H1 (cell line): ENCODE results near the gene CCDC13. TPM values are rescaled to one million over a fixed set of nuclear protein-coding genes. Genes with fewer than 3 reads are reported as not detected.

Experiments
- CTCF ChIA-PET: fragments of 300-600 bp; sonication (Branson Sonifier 250); formaldehyde crosslinking; loops from one replicate; lab custom pipeline; 2021; ENCODE audit not compliant: partially characterized antibody; lab: Charles Lee
- POLR2A ChIA-PET: fragments of 300-600 bp; sonication (Branson Sonifier 250); formaldehyde crosslinking; loops from one replicate; lab custom pipeline; 2021; ENCODE audit warnings: inconsistent platforms; ENCODE audit not compliant: partially characterized antibody; lab: Charles Lee
- DNase-seq, 2 experiments: peaks; one replicate each; pipeline versions ENCODE4 v3.0.0 to v3.0.0-alpha.2; 2010 to 2022; ENCODE audit warnings: low spot score in 2 of 2, low read depth in 1 of 2, mixed read lengths in 1 of 2
- FAIRE-seq: peaks from 2 replicates; lab custom pipeline; 2011; peaks lifted over from hg19 to GRCh38; lab: Jason Lieb, UNC
- H2AFZ ChIP-seq: 2 replicates; pipeline ENCODE4 v1.8.1; 2012; ENCODE audit warnings: low read length, inconsistent platforms
- H2AK5ac ChIP-seq: 2 replicates; pipeline ENCODE4 v1.6.1; 2013; ENCODE audit warnings: low read depth, low read length
- H2BK120ac ChIP-seq: replicated peaks from 2 replicates; pipeline ENCODE3; 2013; ENCODE audit warnings: low read depth, low read length, inconsistent platforms
- H2BK12ac ChIP-seq: 2 replicates; pipeline ENCODE4 v1.6.1; 2013; ENCODE audit warnings: low read depth, low read length
- H2BK15ac ChIP-seq: 2 replicates; pipeline ENCODE4 v1.6.1; 2013; ENCODE audit warnings: low read length
- H2BK20ac ChIP-seq: 2 replicates; pipeline ENCODE4 v1.6.1; 2013; ENCODE audit warnings: low read length
- H2BK5ac ChIP-seq: 2 replicates; pipeline ENCODE4 v1.6.1; 2013; ENCODE audit warnings: low read depth, low read length
- H3K14ac ChIP-seq: 2 replicates; pipeline ENCODE4 v1.6.1; 2013; ENCODE audit warnings: inconsistent platforms; ENCODE audit not compliant: insufficient read length
- H3K18ac ChIP-seq: 2 replicates; pipeline ENCODE4 v1.6.1; 2013; ENCODE audit warnings: low read length; ENCODE audit errors: extremely low read depth
- H3K23ac ChIP-seq: 2 replicates; pipeline ENCODE4 v1.6.1; 2013; ENCODE audit warnings: inconsistent platforms; ENCODE audit not compliant: insufficient read length
- H3K23me2 ChIP-seq: 2 replicates; pipeline ENCODE4 v1.6.1; 2013; ENCODE audit warnings: low read depth, low read length
- H3K27ac ChIP-seq: 2 replicates; pipeline ENCODE4 v1.6.1; 2011; ENCODE audit warnings: low read depth, low read length, inconsistent platforms
- H3K27me3 ChIP-seq, 4 experiments: replicated peaks in 1 of 4; 1 replicate in 1 of 4; 2 replicates in 3 of 4; pipeline versions ENCODE4 v1.6.1 to v1.8.1; 2011 to 2013; ENCODE audit warnings: low read length in 3 of 4, mild to moderate bottlenecking in 3 of 4, inconsistent platforms in 2 of 4, mixed read lengths in 2 of 4, moderate library complexity in 1 of 4; ENCODE audit not compliant: control insufficient read depth in 3 of 4, insufficient read depth in 3 of 4; ENCODE audit errors: extremely low read depth in 1 of 4
- H3K36me3 ChIP-seq, 4 experiments: 2 replicates each; pipeline versions ENCODE4 v1.6.1 to v1.8.1; 2011 to 2013; ENCODE audit warnings: mild to moderate bottlenecking in 4 of 4, low read length in 3 of 4, moderate library complexity in 2 of 4, control low read depth in 1 of 4, inconsistent platforms in 1 of 4; ENCODE audit not compliant: insufficient read depth in 4 of 4, control insufficient read depth in 2 of 4
- H3K4ac ChIP-seq: replicated peaks from 2 replicates; pipeline ENCODE3; 2013; ENCODE audit warnings: low read length, low read depth, mixed read lengths, inconsistent platforms; ENCODE audit not compliant: insufficient read length
- H3K4me1 ChIP-seq, 4 experiments: replicated peaks in 1 of 4; 1 replicate in 1 of 4; 2 replicates in 3 of 4; pipeline versions ENCODE4 v1.6.1 to v1.8.1; 2011 to 2013; ENCODE audit warnings: low read length in 3 of 4, inconsistent platforms in 2 of 4, mixed read lengths in 1 of 4; ENCODE audit not compliant: insufficient read depth in 4 of 4, control insufficient read depth in 3 of 4
- H3K4me2 ChIP-seq, 2 experiments: 2 replicates each; pipeline versions ENCODE4 v1.6.1 to v1.8.1; 2011 to 2013; ENCODE audit warnings: low read depth in 2 of 2, low read length in 2 of 2, control low read depth in 1 of 2, inconsistent platforms in 1 of 2, mild to moderate bottlenecking in 1 of 2; ENCODE audit not compliant: insufficient read depth in 1 of 2
- H3K4me3 ChIP-seq, 4 experiments: fragments of 200-600, 300-600 bp in 1 of 4; sonication (generic), shearing (Covaris generic), sonication (Bioruptor Twin) in 1 of 4; 2 replicates each; pipeline versions ENCODE4 v1.5.1 to v1.8.1; 2011 to 2016; ENCODE audit warnings: low read length in 4 of 4, low read depth in 3 of 4, control low read depth in 2 of 4, inconsistent platforms in 2 of 4, mild to moderate bottlenecking in 2 of 4, mixed read lengths in 1 of 4, moderate library complexity in 1 of 4; ENCODE audit not compliant: insufficient read depth in 2 of 4; ENCODE audit errors: extremely low read depth in 1 of 4
- H3K56ac ChIP-seq: replicated peaks from 2 replicates; pipeline ENCODE3; 2013; ENCODE audit warnings: low read depth, mild to moderate bottlenecking, mixed read lengths, low read length, inconsistent platforms; ENCODE audit not compliant: insufficient read length
- H3K79me1 ChIP-seq: 2 replicates; pipeline ENCODE4 v1.6.1; 2013; ENCODE audit warnings: low read depth, low read length, control low read depth
- H3K79me2 ChIP-seq, 2 experiments: 2 replicates each; pipeline versions ENCODE4 v1.6.1 to v1.8.1; 2012 to 2013; ENCODE audit warnings: low read length in 2 of 2, mild to moderate bottlenecking in 2 of 2, inconsistent platforms in 1 of 2; ENCODE audit not compliant: insufficient read depth in 2 of 2, control insufficient read depth in 1 of 2
- H3K9ac ChIP-seq, 4 experiments: replicated peaks in 1 of 4; 1 replicate in 1 of 4; 2 replicates in 3 of 4; pipeline versions ENCODE4 v1.6.1 to v1.8.1; 2011 to 2013; ENCODE audit warnings: low read depth in 3 of 4, low read length in 3 of 4, control low read depth in 2 of 4, mild to moderate bottlenecking in 2 of 4, moderate library complexity in 2 of 4, inconsistent platforms in 1 of 4; ENCODE audit errors: extremely low read depth in 1 of 4
- H3K9me3 ChIP-seq, 2 experiments: 2 replicates each; pipeline versions ENCODE4 v1.6.1 to v1.8.1; 2012 to 2013; ENCODE audit warnings: mild to moderate bottlenecking in 2 of 2, moderate library complexity in 2 of 2, control low read depth in 1 of 2, inconsistent platforms in 1 of 2, low read depth in 1 of 2, low read length in 1 of 2, mixed read lengths in 1 of 2; ENCODE audit not compliant: insufficient read depth in 2 of 2
- H4K20me1 ChIP-seq, 2 experiments: replicated peaks in 1 of 2; 2 replicates each; pipeline versions ENCODE3 to v1.8.1; 2011 to 2013; ENCODE audit warnings: inconsistent platforms in 2 of 2, low read length in 2 of 2, mild to moderate bottlenecking in 1 of 2; ENCODE audit not compliant: insufficient read depth in 2 of 2, control insufficient read depth in 1 of 2
- H4K5ac ChIP-seq: 2 replicates; pipeline ENCODE4 v1.6.1; 2013; ENCODE audit warnings: low read length, low read depth, mixed read lengths, inconsistent platforms; ENCODE audit not compliant: insufficient read length
- H4K8ac ChIP-seq: 2 replicates; pipeline ENCODE4 v1.8.0; 2013; ENCODE audit warnings: mild to moderate bottlenecking, moderate library complexity, low read length, inconsistent platforms; ENCODE audit not compliant: insufficient read depth; ENCODE audit errors: extremely low read depth
- H4K91ac ChIP-seq: replicated peaks from 2 replicates; pipeline ENCODE3; 2013; ENCODE audit warnings: low read length, mixed read lengths, inconsistent platforms; ENCODE audit not compliant: insufficient read length
- BACH1 ChIP-seq: IDR thresholded peaks from 2 replicates; pipeline ENCODE4 v1.6.1; 2012; ENCODE audit warnings: low read length, improper control_type of control experiment
- CBX8 ChIP-seq: fragments of 300-800, 300-1000 bp; sonication (generic); IDR thresholded peaks from 2 replicates; pipeline ENCODE4 v1.7.1; 2016; ENCODE audit warnings: low read depth, low read length, borderline replicate concordance
- KDM4A ChIP-seq: IDR thresholded peaks from one replicate; pipeline ENCODE4 v1.7.1; 2012; ENCODE audit warnings: low read depth, mild to moderate bottlenecking, moderate library complexity, low read length, inconsistent platforms; ENCODE audit not compliant: severe bottlenecking
- MAFK ChIP-seq: IDR thresholded peaks from 2 replicates; pipeline ENCODE4 v1.6.1; 2012; ENCODE audit warnings: low read depth, mild to moderate bottlenecking, improper control_type of control experiment, low read length
- RBBP5 ChIP-seq: IDR thresholded peaks from 2 replicates; pipeline ENCODE4 v1.7.1; 2012; ENCODE audit warnings: low read depth, mild to moderate bottlenecking, inconsistent platforms, low read length, moderate library complexity, borderline replicate concordance
- RNF2 ChIP-seq: fragments of 200-900, 300-1000 bp; sonication (generic); IDR thresholded peaks from 2 replicates; pipeline ENCODE4 v1.7.1; 2016; ENCODE audit warnings: borderline replicate concordance, low read depth, mild to moderate bottlenecking, antibody characterized with exemption, low read length; ENCODE audit not compliant: poor library complexity, severe bottlenecking; ENCODE audit errors: missing control alignments
- RXRA ChIP-seq: IDR thresholded peaks from 2 replicates; pipeline ENCODE4 v1.6.1; 2011; ENCODE audit warnings: low read depth, mild to moderate bottlenecking, low read length, moderate library complexity; ENCODE audit not compliant: insufficient read depth
- SAP30 ChIP-seq: fragments of 300-600 bp; sonication (generic); IDR thresholded peaks from 2 replicates; pipeline ENCODE4 v1.7.1; 2012; ENCODE audit warnings: low read length, moderate library complexity, mild to moderate bottlenecking, inconsistent platforms; ENCODE audit not compliant: insufficient read depth, insufficient replicate concordance
- YY1 ChIP-seq: IDR thresholded peaks from 2 replicates; pipeline ENCODE4 v1.6.1; 2011; ENCODE audit warnings: low read depth, mild to moderate bottlenecking, low read length
- WGBS, 2 experiments: shearing (Covaris generic) in 1 of 2; methylation state at CpG; one replicate each; pipeline versions ENCODE4 v1.1.6 to v1.1.7; 2013 to 2015; ENCODE audit warnings: low lambda C conversion rate in 2 of 2, mixed read lengths in 2 of 2, inconsistent platforms in 1 of 2, low coverage in 1 of 2, missing lambda C conversion rate in 1 of 2; ENCODE audit not compliant: insufficient replicate concordance in 2 of 2, insufficient coverage in 1 of 2, insufficient read length in 1 of 2; ENCODE audit errors: extremely low coverage in 1 of 2, missing lambda C conversion rate in 1 of 2; 5-methylcytosine and 5-hydroxymethylcytosine counted together
- polyA plus RNA-seq, 7 experiments: library from polyadenylated mRNA; depleted of rRNA in 3 of 7; stranded (reverse) in 5 of 7; unstranded in 2 of 7; fragments of >200 nt in 5 of 7; fragments of 200-250 nt in 2 of 7; gene quantifications; 1 replicate in 5 of 7; 2 replicates in 1 of 7; 4 replicates in 1 of 7; pipeline versions ENCODE4 v1.2.1 to v1.2.3, GENCODE V29; 2011 to 2013; ENCODE audit warnings: missing spikeins in 2 of 7, mixed read lengths in 2 of 7
- total RNA-seq: library from RNA; stranded (reverse); fragmentation: NEBNext Ultra II Directional; extraction: Animal tissue kit (Norgen Biotek cat#: 25700); gene quantifications from 2 replicates; pipeline ENCODE4 v1.2.1, GENCODE V29; 2021
- TF ChIP-seq, protein P1 (sequence below), 3 experiments: IDR thresholded peaks; 1 replicate in 2 of 3; 2 replicates in 1 of 3; pipeline versions ENCODE4 v1.5.1 to v1.6.1; 2011; ENCODE audit warnings: low read length in 3 of 3, mild to moderate bottlenecking in 3 of 3, inconsistent platforms in 2 of 3, low read depth in 1 of 3, moderate library complexity in 1 of 3; ENCODE audit not compliant: insufficient read depth in 1 of 3; ENCODE audit errors: control extremely low read depth in 1 of 3

The CCDC13 gene
- total and polyA plus RNA-seq, 2 of the 8 experiments (the other 6 are each of a cell fraction or from before 2014, with no cell fraction given): 0.06 TPM; not detected in 1

- no peak for TF ChIP-seq BACH1
- no peak for TF ChIP-seq RNF2
- no peak for TF ChIP-seq YY1
- TF ChIP-seq MAFK: no peak
- TF ChIP-seq KDM4A: no peak
- TF ChIP-seq SAP30: no peak
- TF ChIP-seq RXRA: no peak
- TF ChIP-seq, protein P1, sequence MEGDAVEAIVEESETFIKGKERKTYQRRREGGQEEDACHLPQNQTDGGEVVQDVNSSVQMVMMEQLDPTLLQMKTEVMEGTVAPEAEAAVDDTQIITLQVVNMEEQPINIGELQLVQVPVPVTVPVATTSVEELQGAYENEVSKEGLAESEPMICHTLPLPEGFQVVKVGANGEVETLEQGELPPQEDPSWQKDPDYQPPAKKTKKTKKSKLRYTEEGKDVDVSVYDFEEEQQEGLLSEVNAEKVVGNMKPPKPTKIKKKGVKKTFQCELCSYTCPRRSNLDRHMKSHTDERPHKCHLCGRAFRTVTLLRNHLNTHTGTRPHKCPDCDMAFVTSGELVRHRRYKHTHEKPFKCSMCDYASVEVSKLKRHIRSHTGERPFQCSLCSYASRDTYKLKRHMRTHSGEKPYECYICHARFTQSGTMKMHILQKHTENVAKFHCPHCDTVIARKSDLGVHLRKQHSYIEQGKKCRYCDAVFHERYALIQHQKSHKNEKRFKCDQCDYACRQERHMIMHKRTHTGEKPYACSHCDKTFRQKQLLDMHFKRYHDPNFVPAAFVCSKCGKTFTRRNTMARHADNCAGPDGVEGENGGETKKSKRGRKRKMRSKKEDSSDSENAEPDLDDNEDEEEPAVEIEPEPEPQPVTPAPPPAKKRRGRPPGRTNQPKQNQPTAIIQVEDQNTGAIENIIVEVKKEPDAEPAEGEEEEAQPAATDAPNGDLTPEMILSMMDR (IDR thresholded peaks at IDR 0.05; ENCODE audit: control extremely low read depth in 1 of 3, insufficient read depth in 1 of 3, low read depth in 1 of 3, low read length in 3 of 3): no peak
- no peak for TF ChIP-seq CBX8
- no peak for TF ChIP-seq RBBP5
- no peak overlapping the region for H4K8ac ChIP-seq
- no peak overlapping the region for H2BK20ac ChIP-seq
- no peaks in the 10 kb centered on the region; a peak in 1 of 7 replicates for H3K4me1 ChIP-seq
- H3K23me2 ChIP-seq: no peaks in the 10 kb centered on the region
- no peak overlapping the region for H2BK12ac ChIP-seq
- H3K79me1 ChIP-seq: no peaks in the 10 kb centered on the region
- no peak overlapping the region for H3K9ac ChIP-seq
- H3K14ac ChIP-seq: no peak overlapping the region
- H2AFZ ChIP-seq: no peak overlapping the region
- H3K4me3 ChIP-seq: no peak overlapping the region
- CTCF ChIA-PET: interaction anchor here (1.1 to 1.7 kb wide), 2 partner anchors 16 to 35 kb away, joined by 3 to 4 read pairs; no protein-coding TSS in a partner anchor
- H3K79me2 ChIP-seq: no peaks in the 10 kb centered on the region
- no peaks in the 10 kb centered on the region for H4K20me1 ChIP-seq
- no peak overlapping the region for H4K91ac ChIP-seq
- H3K18ac ChIP-seq: no peak overlapping the region
- POLR2A ChIA-PET: interaction anchor here (2.0 kb wide), 1 partner anchor 11 kb away, joined by 4 read pairs; no protein-coding TSS in a partner anchor
- DNase-seq (no peak), FAIRE-seq (no peak)
- H2BK120ac ChIP-seq: no peak overlapping the region
- no peak overlapping the region for H2BK15ac ChIP-seq
- WGBS, 2 experiments: 87% methylated on average over 5 of the region's 5 CpGs; no CpG with 5 or more reads in 1 of the 2 experiments
- no peak overlapping the region for H2AK5ac ChIP-seq
- no peak overlapping the region for H2BK5ac ChIP-seq
- no peak overlapping the region for H4K5ac ChIP-seq
- no peak overlapping the region for H3K27ac ChIP-seq
- H3K36me3 ChIP-seq: no peaks in the 10 kb centered on the region; a peak in 1 of 8 replicates
- H3K56ac ChIP-seq: no peak overlapping the region
- no peaks in the 10 kb centered on the region; a peak in 1 of 7 replicates for H3K27me3 ChIP-seq
- H3K4ac ChIP-seq: no peak overlapping the region
- no peaks in the 10 kb centered on the region for H3K9me3 ChIP-seq
- H3K4me2 ChIP-seq: no peak overlapping the region
- H3K23ac ChIP-seq: no peak overlapping the region
Measured at GRCh38 chr3:42814246-42814645, 41.2 kb upstream of the CCDC13 start.
